ENCODE results near the gene CAPN12. TPM values are rescaled to one million over a fixed set of nuclear protein-coding genes. Genes with fewer than 3 reads are reported as not detected.

Gene CAPN12
- total RNA-seq, 2 donors from 2014 or later, result 5.2 to 5.7 TPM

- DNase-seq, result no peak
- H3K27ac ChIP-seq, result no peak overlapping the region
- intact Hi-C loops (cut with DNase I), result no loop called here
These were observed 16.2 kb downstream of the CAPN12 start for GRCh38 chr19:38727868-38728660.

GRCh38 chr19:38727306-38727867 lies 16.9 kb downstream of the CAPN12 start:
- Histone ChIP-seq H3K27me3 (no peaks in the 10 kb centered on the region), H3K9ac (ENCODE audit: low read depth in 2 of 2, low read length in 2 of 2) (peak overlapping the region in 1 of 2 donors; percentile 20), H3K4me1 (no peaks in the 10 kb centered on the region), H3K36me3 (peaks cover 49% of the 10 kb centered on the region), H3K4me3 (no peak overlapping the region), H3K27ac (no peak overlapping the region), H3K9me3 (no peaks in the 10 kb centered on the region)
- DNase-seq, result no peak
- intact Hi-C loops (cut with DNase I), result no loop called here
- TF ChIP-seq CTCF (IDR thresholded peaks at IDR 0.05), result no peak

More at GRCh38 chr19:38727868-38728660, 16.2 kb downstream of the CAPN12 start:
- Histone ChIP-seq H3K9me3 (no peaks in the 10 kb centered on the region), H3K4me3 (no peak overlapping the region), H3K9ac (ENCODE audit: low read depth in 2 of 2, low read length in 2 of 2) (peak overlapping the region in 1 of 2 donors; percentile 19), H3K4me1 (no peaks in the 10 kb centered on the region), H3K36me3 (peaks cover 44% of the 10 kb centered on the region), H3K27me3 (no peaks in the 10 kb centered on the region)
- no peak for TF ChIP-seq CTCF (IDR thresholded peaks at IDR 0.05)

GRCh38 chr19:38726761-38727301 lies 17.4 kb downstream of the CAPN12 start:
- DNase-seq, result no peak
- H3K9me3 ChIP-seq, result no peaks in the 10 kb centered on the region
- TF ChIP-seq CTCF (IDR thresholded peaks at IDR 0.05), result no peak
- H3K36me3 ChIP-seq, result peaks cover 54% of the 10 kb centered on the region
- H3K9ac ChIP-seq (ENCODE audit: low read depth in 2 of 2, low read length in 2 of 2), result peak overlapping the region in 1 of 2 donors; percentile 20
- H3K27ac ChIP-seq, result no peak overlapping the region
- no peaks in the 10 kb centered on the region for H3K27me3 ChIP-seq
- H3K4me1 ChIP-seq, result no peaks in the 10 kb centered on the region
- no peak overlapping the region for H3K4me3 ChIP-seq
- intact Hi-C loops (cut with DNase I), result no loop called here

GRCh38 chr19:38726284-38726673 lies 18.0 kb downstream of the CAPN12 start:
- intact Hi-C loops (cut with DNase I), result no loop called here
- DNase-seq, result no peak
- Histone ChIP-seq H3K36me3 (peaks cover 60% of the 10 kb centered on the region), H3K27ac (no peak overlapping the region), H3K27me3 (no peaks in the 10 kb centered on the region), H3K4me1 (no peaks in the 10 kb centered on the region), H3K9ac (ENCODE audit: low read depth in 2 of 2, low read length in 2 of 2) (no peak overlapping the region), H3K9me3 (no peaks in the 10 kb centered on the region), H3K4me3 (no peak overlapping the region)
- no peak for TF ChIP-seq CTCF (IDR thresholded peaks at IDR 0.05)

GRCh38 chr19:38725469-38726283 lies 18.6 kb downstream of the CAPN12 start:
- no peaks in the 10 kb centered on the region for H3K4me1 ChIP-seq
- H3K27ac ChIP-seq, result no peak overlapping the region
- no peak for DNase-seq
- H3K9ac ChIP-seq (ENCODE audit: low read depth in 2 of 2, low read length in 2 of 2), result no peak overlapping the region
- no peaks in the 10 kb centered on the region for H3K27me3 ChIP-seq
- peaks cover 64% of the 10 kb centered on the region for H3K36me3 ChIP-seq
- intact Hi-C loops (cut with DNase I), result no loop called here
- TF ChIP-seq CTCF (IDR thresholded peaks at IDR 0.05), result no peak
- H3K9me3 ChIP-seq, result no peaks in the 10 kb centered on the region
- no peak overlapping the region for H3K4me3 ChIP-seq
